Esophagus muscularis mucosa (tissue), 4 donors: ENCODE results near the gene FATE1. TPM values are rescaled to one million over a fixed set of nuclear protein-coding genes. Genes with fewer than 3 reads are reported as not detected.

Experiments
- DNase-seq: peaks from one replicate; pipeline ENCODE4 v3.0.0-alpha.2; 2017; ENCODE audit errors: extremely low spot score
- H3K27ac ChIP-seq, 4 donors: fragments of 200-600 bp; sonication (generic); replicated peaks in 1 of 4; 1 replicate in 3 of 4; 2 replicates in 1 of 4; pipeline ENCODE4 v1.5.1; 2016 to 2019; ENCODE audit warnings: mild to moderate bottlenecking in 1 of 4
- H3K27me3 ChIP-seq, 4 donors: fragments of 200-600 bp; sonication (generic); one replicate each; pipeline versions ENCODE4 v1.5.1 to v1.6.0; 2016 to 2019
- H3K36me3 ChIP-seq, 4 donors: fragments of 200-600 bp; sonication (generic); one replicate each; pipeline ENCODE4 v1.5.1; 2016 to 2019
- H3K4me1 ChIP-seq, 4 donors: fragments of 200-600 bp; sonication (generic); one replicate each; pipeline ENCODE4 v1.5.1; 2016 to 2019
- H3K4me3 ChIP-seq, 4 donors: fragments of 200-600 bp; sonication (generic); 1 replicate in 2 of 4; 2 replicates in 2 of 4; pipeline ENCODE4 v1.5.1; 2016 to 2019; ENCODE audit warnings: mild to moderate bottlenecking in 4 of 4, moderate library complexity in 1 of 4
- H3K9me3 ChIP-seq, 4 donors: fragments of 200-600 bp; sonication (generic); 1 replicate in 3 of 4; 2 replicates in 1 of 4; pipeline ENCODE4 v1.5.1; 2016 to 2019
- EP300 ChIP-seq: sonication (generic); formaldehyde crosslinking; IDR thresholded peaks from one replicate; pipeline ENCODE4 v1.6.1; 2017; ENCODE audit warnings: antibody characterized with exemption
- POLR2A ChIP-seq: fragments of 450-650 bp; IDR thresholded peaks from one replicate; pipeline ENCODE4 v1.6.1; 2017; ENCODE audit warnings: antibody characterized with exemption, moderate library complexity, mild to moderate bottlenecking, low read depth
- POLR2AphosphoS5 ChIP-seq, 2 donors: sonication (generic); formaldehyde crosslinking; IDR thresholded peaks; one replicate each; pipeline ENCODE4 v1.6.1; 2017; ENCODE audit warnings: antibody characterized with exemption in 2 of 2
- WGBS: methylation state at CpG from one replicate; pipeline ENCODE4 v1.1.5; 2018; 5-methylcytosine and 5-hydroxymethylcytosine counted together
- intact Hi-C: fragments of 100-400 bp; cut with DNase I; formaldehyde crosslinking; loops from one replicate; pipeline ENCODE4 v1.15.1; 2023
- total RNA-seq, 4 donors: library from RNA; depleted of rRNA; stranded (reverse); fragments of >200 nt; gene quantifications; one replicate each; pipeline versions ENCODE4 v1.1.0 to v1.2.1, GENCODE V29; 2016
- TF ChIP-seq, protein P1 (sequence below), 3 experiments: fragments of 200-600 bp in 2 of 3; fragments of 450-650 bp in 1 of 3; sonication (generic) in 2 of 3; IDR thresholded peaks; one replicate each; pipeline ENCODE4 v1.5.1; 2017 to 2019; ENCODE audit warnings: antibody characterized with exemption in 3 of 3, mild to moderate bottlenecking in 2 of 3, moderate library complexity in 1 of 3

The FATE1 gene
- total RNA-seq, 4 donors from 2014 or later: not detected

GRCh38 chrX:151699746-151700145 lies 16.1 kb upstream of the FATE1 start:
- no peak overlapping the region for H3K27ac ChIP-seq
- WGBS: 77% methylated on average over 9 of the region's 9 CpGs
- H3K36me3 ChIP-seq: no peaks in the 10 kb centered on the region
- no peaks in the 10 kb centered on the region for H3K9me3 ChIP-seq
- H3K27me3 ChIP-seq: peaks cover 0 to 10% (median 0%) of the 10 kb centered on the region in 4 donors
- no peak overlapping the region for H3K4me3 ChIP-seq
- intact Hi-C loops: no loop called here
- peaks cover 0 to 10% (median 5%) of the 10 kb centered on the region in 4 donors for H3K4me1 ChIP-seq
- no peak for TF ChIP-seq POLR2A
- no peak for TF ChIP-seq POLR2AphosphoS5 (IDR thresholded peaks at IDR 0.05)
- no peak for DNase-seq

GRCh38 chrX:151700581-151700980 lies 15.3 kb upstream of the FATE1 start:
- no peaks in the 10 kb centered on the region for H3K9me3 ChIP-seq
- 60% methylated on average over 4 of the region's 16 CpGs for WGBS
- intact Hi-C loops: no loop called here
- no peaks in the 10 kb centered on the region for H3K36me3 ChIP-seq
- H3K27me3 ChIP-seq: peaks cover 0 to 3% (median 0%) of the 10 kb centered on the region in 4 donors
- no peak for DNase-seq
- TF ChIP-seq POLR2AphosphoS5 (IDR thresholded peaks at IDR 0.05) (no peak), EP300 (no peak), POLR2A (no peak)
- TF ChIP-seq, protein P1, sequence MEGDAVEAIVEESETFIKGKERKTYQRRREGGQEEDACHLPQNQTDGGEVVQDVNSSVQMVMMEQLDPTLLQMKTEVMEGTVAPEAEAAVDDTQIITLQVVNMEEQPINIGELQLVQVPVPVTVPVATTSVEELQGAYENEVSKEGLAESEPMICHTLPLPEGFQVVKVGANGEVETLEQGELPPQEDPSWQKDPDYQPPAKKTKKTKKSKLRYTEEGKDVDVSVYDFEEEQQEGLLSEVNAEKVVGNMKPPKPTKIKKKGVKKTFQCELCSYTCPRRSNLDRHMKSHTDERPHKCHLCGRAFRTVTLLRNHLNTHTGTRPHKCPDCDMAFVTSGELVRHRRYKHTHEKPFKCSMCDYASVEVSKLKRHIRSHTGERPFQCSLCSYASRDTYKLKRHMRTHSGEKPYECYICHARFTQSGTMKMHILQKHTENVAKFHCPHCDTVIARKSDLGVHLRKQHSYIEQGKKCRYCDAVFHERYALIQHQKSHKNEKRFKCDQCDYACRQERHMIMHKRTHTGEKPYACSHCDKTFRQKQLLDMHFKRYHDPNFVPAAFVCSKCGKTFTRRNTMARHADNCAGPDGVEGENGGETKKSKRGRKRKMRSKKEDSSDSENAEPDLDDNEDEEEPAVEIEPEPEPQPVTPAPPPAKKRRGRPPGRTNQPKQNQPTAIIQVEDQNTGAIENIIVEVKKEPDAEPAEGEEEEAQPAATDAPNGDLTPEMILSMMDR (IDR thresholded peaks at IDR 0.05): no peak
- no peak overlapping the region for H3K27ac ChIP-seq
- H3K4me1 ChIP-seq: peaks cover 0 to 10% (median 0%) of the 10 kb centered on the region in 4 donors
- no peak overlapping the region for H3K4me3 ChIP-seq

DNA sequence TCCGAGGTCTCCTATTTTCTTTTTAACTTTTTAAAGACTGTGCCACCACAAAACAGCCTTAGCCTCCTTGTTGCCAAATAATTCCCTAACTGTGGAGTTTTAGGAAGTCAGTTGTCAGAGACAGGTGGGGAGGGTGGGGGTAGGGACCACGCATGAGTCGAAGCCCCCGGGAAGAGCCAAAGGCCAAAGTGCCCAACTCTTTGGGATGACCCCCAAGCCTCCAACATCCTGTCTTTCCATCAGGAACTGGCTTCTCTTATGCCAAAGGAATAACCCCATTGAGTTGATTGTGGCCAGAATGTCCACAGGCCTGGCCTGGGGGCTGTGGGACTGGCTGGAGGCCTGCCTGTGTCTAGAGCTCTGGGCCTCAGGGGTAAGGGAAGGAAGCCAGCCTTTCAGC lies 14.8 kb upstream of the FATE1 start:
- H3K4me1 ChIP-seq: peaks cover 0 to 10% (median 0%) of the 10 kb centered on the region in 4 donors
- 95% methylated on average over 4 of the region's 4 CpGs for whole genome bisulfite sequencing
- H3K4me3 ChIP-seq: no peak overlapping the region
- intact Hi-C loops: no loop called here
- H3K36me3 ChIP-seq: no peaks in the 10 kb centered on the region
- no peaks in the 10 kb centered on the region for H3K27me3 ChIP-seq
- H3K9me3 ChIP-seq: no peaks in the 10 kb centered on the region
- DNase-seq: no peak
- TF ChIP-seq POLR2A (no peak), POLR2AphosphoS5 (IDR thresholded peaks at IDR 0.05) (no peak)
- no peak overlapping the region for H3K27ac ChIP-seq

DNA sequence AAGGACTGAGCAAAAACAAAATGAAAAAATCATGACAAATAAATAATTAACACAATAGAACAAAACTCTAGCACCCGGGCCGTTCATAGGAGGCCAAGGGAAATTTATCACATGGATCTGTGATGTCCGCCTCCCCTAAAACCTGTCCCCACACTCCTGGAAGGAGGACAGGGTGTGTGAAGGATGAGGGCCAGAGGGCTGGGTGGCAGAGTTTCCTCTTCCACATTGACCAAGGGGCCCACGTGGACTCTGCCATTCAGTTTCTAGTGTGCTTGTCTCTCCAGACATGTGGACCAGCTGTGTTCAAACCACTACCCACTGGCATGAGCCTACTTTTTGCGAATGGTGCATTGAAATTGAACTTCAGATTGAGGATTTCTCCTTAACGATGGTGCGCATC lies 14.3 kb upstream of the FATE1 start:
- WGBS: 83% methylated on average over 7 of the region's 7 CpGs
- H3K4me1 ChIP-seq: peaks cover 0 to 10% (median 0%) of the 10 kb centered on the region in 4 donors
- intact Hi-C loops: no loop called here
- TF ChIP-seq POLR2AphosphoS5 (IDR thresholded peaks at IDR 0.05) (no peak), EP300 (no peak), POLR2A (no peak)
- TF ChIP-seq, protein P1 (IDR thresholded peaks at IDR 0.05): no peak
- H3K36me3 ChIP-seq: no peaks in the 10 kb centered on the region
- no peaks in the 10 kb centered on the region for H3K27me3 ChIP-seq
- no peaks in the 10 kb centered on the region for H3K9me3 ChIP-seq
- DNase-seq: no peak
- no peak overlapping the region for H3K27ac ChIP-seq
- no peak overlapping the region for H3K4me3 ChIP-seq

GRCh38 chrX:151702026-151702714 lies 13.7 kb upstream of the FATE1 start:
- intact Hi-C loops: no loop called here
- TF ChIP-seq POLR2AphosphoS5 (IDR thresholded peaks at IDR 0.05) (no peak), EP300 (no peak)
- TF ChIP-seq, protein P1 (IDR thresholded peaks at IDR 0.05): no peak
- no peaks in the 10 kb centered on the region for H3K27me3 ChIP-seq
- H3K4me1 ChIP-seq: peaks cover 0 to 10% (median 0%) of the 10 kb centered on the region in 4 donors
- H3K4me3 ChIP-seq: no peak overlapping the region
- H3K27ac ChIP-seq: no peak overlapping the region
- 74% methylated on average over 9 of the region's 9 CpGs for WGBS
- no peaks in the 10 kb centered on the region for H3K9me3 ChIP-seq
- H3K36me3 ChIP-seq: no peaks in the 10 kb centered on the region
- DNase-seq: no peak
